Measurements from ENCODE around the gene SUN5.

The SUN5 gene

DNA sequence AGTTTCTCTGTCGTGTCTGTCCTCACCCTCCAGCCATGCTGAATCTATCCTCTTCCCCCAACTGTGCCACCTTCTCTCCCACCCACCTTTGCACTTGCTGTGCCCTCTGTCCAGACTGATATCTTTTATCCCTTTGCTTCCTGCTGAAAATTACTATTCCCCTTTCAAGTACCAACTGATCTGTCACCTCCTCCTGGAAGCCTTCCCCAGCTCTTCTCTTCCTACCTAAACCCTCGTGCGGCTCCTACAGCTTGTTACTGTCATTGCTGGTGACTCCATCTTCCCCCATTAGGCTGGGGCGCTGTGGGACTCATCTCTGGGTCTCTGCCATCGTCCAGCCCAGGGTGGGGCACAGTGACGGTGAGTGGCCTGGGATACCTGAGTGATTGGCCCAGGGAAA, 28.3 kb upstream of the SUN5 start:
- H3K4me1 ChIP-seq (ENCODE audit: insufficient read depth, low read length): no peaks in the 10 kb centered on the region

GRCh38 chr20:33031531-33031930, 27.3 kb upstream of the SUN5 start, which contains the start of gene BPIFB6:
Gene BPIFB6 (plus strand): TSS chr20:33031648. CDS start chr20:33031648, 0 bp downstream.
- Histone ChIP-seq H3K9ac (ENCODE audit: low read depth, low read length) (no peak within 1 kb of the TSS), H3K4me1 (ENCODE audit: insufficient read depth, low read length) (no peaks in the 10 kb centered on the region), H3K9me3 (ENCODE audit: control insufficient read depth, insufficient read depth, low read length) (no peaks in the 10 kb centered on the region), H3K36me3 (ENCODE audit: insufficient read depth, low read length) (no peaks in the 10 kb centered on the region)

More for the DNA sequence above, 28.3 kb upstream of the SUN5 start:
- H3K36me3 ChIP-seq (ENCODE audit: insufficient read depth, low read length): no peaks in the 10 kb centered on the region
- H3K9me3 ChIP-seq (ENCODE audit: control insufficient read depth, insufficient read depth, low read length): no peaks in the 10 kb centered on the region
- no peak overlapping the region for H3K9ac ChIP-seq (ENCODE audit: low read depth, low read length)

GRCh38 chr20:33030569-33030968, 26.3 kb upstream of the SUN5 start:
- Histone ChIP-seq H3K36me3 (ENCODE audit: insufficient read depth, low read length) (no peaks in the 10 kb centered on the region), H3K9me3 (ENCODE audit: control insufficient read depth, insufficient read depth, low read length) (no peaks in the 10 kb centered on the region), H3K9ac (ENCODE audit: low read depth, low read length) (no peak overlapping the region), H3K4me1 (ENCODE audit: insufficient read depth, low read length) (no peaks in the 10 kb centered on the region)

- Histone ChIP-seq H3K9ac (ENCODE audit: low read depth, low read length) (no peak overlapping the region), H3K9me3 (ENCODE audit: control insufficient read depth, insufficient read depth, low read length) (no peaks in the 10 kb centered on the region), H3K4me1 (ENCODE audit: insufficient read depth, low read length) (no peaks in the 10 kb centered on the region), H3K36me3 (ENCODE audit: insufficient read depth, low read length) (no peaks in the 10 kb centered on the region)
Observed at GRCh38 chr20:33030076-33030475, 25.8 kb upstream of the SUN5 start.

- Histone ChIP-seq H3K4me1 (ENCODE audit: insufficient read depth, low read length) (no peaks in the 10 kb centered on the region), H3K36me3 (ENCODE audit: insufficient read depth, low read length) (no peaks in the 10 kb centered on the region), H3K9me3 (ENCODE audit: control insufficient read depth, insufficient read depth, low read length) (no peaks in the 10 kb centered on the region), H3K9ac (ENCODE audit: low read depth, low read length) (no peak overlapping the region)
Observed at GRCh38 chr20:33028875-33029274, 24.6 kb upstream of the SUN5 start.

- Histone ChIP-seq H3K4me1 (ENCODE audit: insufficient read depth, low read length) (no peaks in the 10 kb centered on the region), H3K9ac (ENCODE audit: low read depth, low read length) (no peak overlapping the region), H3K36me3 (ENCODE audit: insufficient read depth, low read length) (no peaks in the 10 kb centered on the region), H3K9me3 (ENCODE audit: control insufficient read depth, insufficient read depth, low read length) (no peaks in the 10 kb centered on the region)
Observed at GRCh38 chr20:33027769-33028751, 23.8 kb upstream of the SUN5 start.

GRCh38 chr20:33026779-33027759, 22.8 kb upstream of the SUN5 start:
- Histone ChIP-seq H3K4me1 (ENCODE audit: insufficient read depth, low read length) (no peaks in the 10 kb centered on the region), H3K9ac (ENCODE audit: low read depth, low read length) (no peak overlapping the region), H3K9me3 (ENCODE audit: control insufficient read depth, insufficient read depth, low read length) (no peaks in the 10 kb centered on the region), H3K36me3 (ENCODE audit: insufficient read depth, low read length) (no peaks in the 10 kb centered on the region)

GRCh38 chr20:33026072-33026778, 22.0 kb upstream of the SUN5 start:
- no peaks in the 10 kb centered on the region for H3K9me3 ChIP-seq (ENCODE audit: control insufficient read depth, insufficient read depth, low read length)
- H3K4me1 ChIP-seq (ENCODE audit: insufficient read depth, low read length): no peaks in the 10 kb centered on the region
- H3K9ac ChIP-seq (ENCODE audit: low read depth, low read length): no peak overlapping the region
- no peaks in the 10 kb centered on the region for H3K36me3 ChIP-seq (ENCODE audit: insufficient read depth, low read length)

DNA sequence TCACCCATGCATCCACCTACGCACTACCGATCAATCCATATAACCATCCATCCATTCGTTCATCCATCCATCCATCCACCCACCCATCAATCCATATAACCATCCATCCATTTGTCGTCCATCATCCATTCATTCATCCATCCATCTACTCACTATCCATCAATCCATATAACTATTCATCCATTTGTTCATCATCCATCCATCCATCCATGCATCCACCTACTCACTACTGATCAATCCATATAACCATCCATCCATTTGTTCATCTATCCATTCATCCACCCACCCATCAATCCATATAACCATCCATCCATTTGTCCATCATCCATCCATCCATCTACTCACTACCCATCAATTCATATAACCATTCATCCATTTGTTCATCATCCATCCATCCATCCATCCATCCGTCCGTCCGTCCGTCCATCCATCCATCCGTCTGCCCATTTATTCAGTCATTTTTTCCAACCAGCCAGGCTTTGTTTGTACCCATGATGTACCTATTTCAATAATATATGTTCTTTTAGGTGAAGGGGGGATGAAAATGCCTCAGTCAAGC, 21.2 kb upstream of the SUN5 start:
- H3K4me1 ChIP-seq (ENCODE audit: insufficient read depth, low read length): no peaks in the 10 kb centered on the region
- no peaks in the 10 kb centered on the region for H3K9me3 ChIP-seq (ENCODE audit: control insufficient read depth, insufficient read depth, low read length)
- no peaks in the 10 kb centered on the region for H3K36me3 ChIP-seq (ENCODE audit: insufficient read depth, low read length)
- no peak overlapping the region for H3K9ac ChIP-seq (ENCODE audit: low read depth, low read length)

- no peaks in the 10 kb centered on the region for H3K9me3 ChIP-seq (ENCODE audit: control insufficient read depth, insufficient read depth, low read length)
- H3K36me3 ChIP-seq (ENCODE audit: insufficient read depth, low read length): no peaks in the 10 kb centered on the region
Observed at GRCh38 chr20:33024609-33025317, 20.5 kb upstream of the SUN5 start.

DNA sequence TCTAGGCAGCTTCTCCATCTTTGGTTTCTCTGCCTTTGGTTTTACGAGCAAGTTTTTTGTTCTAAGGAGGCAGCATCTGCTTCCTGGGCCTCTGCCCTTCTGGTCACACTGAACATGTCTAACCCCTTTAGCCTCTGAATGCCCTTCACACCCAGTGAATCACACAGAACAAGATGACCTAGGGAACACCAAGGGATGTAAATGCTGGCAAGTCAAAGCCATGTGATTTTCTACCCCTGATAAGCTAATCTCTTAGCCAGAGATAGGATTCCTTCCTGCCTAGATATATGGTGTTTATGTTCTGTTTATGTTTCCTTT, 20.0 kb upstream of the SUN5 start:
- Histone ChIP-seq H3K4me1 (ENCODE audit: insufficient read depth, low read length) (no peaks in the 10 kb centered on the region), H3K9ac (ENCODE audit: low read depth, low read length) (no peak overlapping the region), H3K36me3 (ENCODE audit: insufficient read depth, low read length) (no peaks in the 10 kb centered on the region), H3K9me3 (ENCODE audit: control insufficient read depth, insufficient read depth, low read length) (no peaks in the 10 kb centered on the region)

More at GRCh38 chr20:33024609-33025317, 20.5 kb upstream of the SUN5 start:
- H3K4me1 ChIP-seq (ENCODE audit: insufficient read depth, low read length): no peaks in the 10 kb centered on the region
- no peak overlapping the region for H3K9ac ChIP-seq (ENCODE audit: low read depth, low read length)

GRCh38 chr20:33023439-33024242, 19.4 kb upstream of the SUN5 start:
- Histone ChIP-seq H3K9me3 (ENCODE audit: control insufficient read depth, insufficient read depth, low read length) (no peaks in the 10 kb centered on the region), H3K4me1 (ENCODE audit: insufficient read depth, low read length) (no peaks in the 10 kb centered on the region), H3K36me3 (ENCODE audit: insufficient read depth, low read length) (no peaks in the 10 kb centered on the region), H3K9ac (ENCODE audit: low read depth, low read length) (no peak overlapping the region)

Data from ES-I3 (cell line).